Measurements from ENCODE around the gene OTUD3. TPM values are rescaled to one million over a fixed set of nuclear protein-coding genes. Genes with fewer than 3 reads are reported as not detected.
"Not testable (repeated sequence)": the region's sequence is repeated elsewhere in the genome, so short reads cannot be mapped to it uniquely, and the experiment has no call there.

The OTUD3 gene, protein sequence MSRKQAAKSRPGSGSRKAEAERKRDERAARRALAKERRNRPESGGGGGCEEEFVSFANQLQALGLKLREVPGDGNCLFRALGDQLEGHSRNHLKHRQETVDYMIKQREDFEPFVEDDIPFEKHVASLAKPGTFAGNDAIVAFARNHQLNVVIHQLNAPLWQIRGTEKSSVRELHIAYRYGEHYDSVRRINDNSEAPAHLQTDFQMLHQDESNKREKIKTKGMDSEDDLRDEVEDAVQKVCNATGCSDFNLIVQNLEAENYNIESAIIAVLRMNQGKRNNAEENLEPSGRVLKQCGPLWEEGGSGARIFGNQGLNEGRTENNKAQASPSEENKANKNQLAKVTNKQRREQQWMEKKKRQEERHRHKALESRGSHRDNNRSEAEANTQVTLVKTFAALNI
- 1 to 10 TPM; 6.9 to 8.4 TPM for total RNA-seq

DNA sequence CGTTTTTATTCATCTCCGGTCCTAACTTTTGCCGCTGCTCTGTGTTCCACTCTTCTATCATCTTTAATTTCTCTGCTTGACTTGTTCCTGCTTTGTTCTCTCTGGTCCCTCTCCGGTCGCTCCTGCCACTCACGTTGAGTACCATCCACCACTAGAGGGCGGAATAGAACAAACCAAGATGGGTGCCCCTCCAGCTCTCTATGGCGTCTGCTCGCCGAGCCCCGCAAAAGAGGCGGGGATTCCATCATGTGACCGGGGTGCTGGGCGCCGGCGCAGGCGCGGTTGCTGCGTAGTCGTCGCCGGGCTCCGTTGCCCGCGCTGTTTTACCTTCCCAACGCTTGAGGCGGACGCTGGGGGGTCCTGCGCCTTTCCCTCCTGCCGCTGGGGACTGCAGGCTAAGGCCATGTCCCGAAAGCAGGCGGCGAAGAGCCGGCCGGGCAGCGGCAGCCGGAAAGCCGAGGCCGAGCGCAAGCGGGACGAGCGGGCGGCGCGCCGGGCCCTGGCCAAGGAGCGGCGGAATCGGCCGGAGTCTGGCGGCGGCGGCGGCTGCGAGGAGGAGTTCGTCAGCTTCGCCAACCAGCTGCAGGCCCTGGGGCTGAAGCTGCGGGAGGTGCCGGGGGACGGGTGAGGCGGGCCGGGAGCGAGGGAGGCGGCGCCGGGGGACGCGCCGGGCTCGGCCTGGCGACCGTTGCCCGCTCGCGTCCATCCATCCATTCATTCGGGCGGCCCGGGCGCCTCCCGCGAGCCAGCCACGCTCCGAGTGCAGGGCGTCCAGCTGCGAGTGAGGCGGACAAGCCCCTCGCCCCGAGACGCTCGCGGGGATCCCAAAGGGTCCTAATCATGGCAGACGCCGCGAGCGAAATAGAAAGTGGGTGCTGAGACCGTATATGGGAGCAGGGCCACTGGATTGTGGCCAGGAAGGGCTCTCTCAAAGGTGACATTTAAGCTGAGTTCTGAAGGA, at the start of gene OTUD3:
Gene OTUD3, plus strand, starts transcription at position 285 of the 961 bp plus-strand sequence. Its CDS starts 119 bp downstream, at position 404.
- H3K27ac Mint-ChIP-seq, result peak within 1 kb of the TSS; percentile 14
- intact Hi-C loops (cut with micrococcal nuclease), result loop anchor here (1.0 to 10.0 kb wide), 3 partner anchors 171 to 612 kb away; a partner anchor contains a TSS
- POLR2A ChIA-PET, result interaction anchor here (0.8 to 1.3 kb wide), 3 partner anchors 42 to 121 kb away, joined by 3 to 4 read pairs (median 3); no protein-coding TSS in a partner anchor
- CTCF ChIA-PET, result interaction anchor here (0.6 to 4.2 kb wide), 22 partner anchors 8 to 752 kb away, joined by 3 to 19 read pairs (median 4); no protein-coding TSS in a partner anchor
- no peaks in the 10 kb centered on the region for H3K9me3 Mint-ChIP-seq
- peak within 1 kb of the TSS; percentile 84 for H3K4me3 Mint-ChIP-seq
- peaks cover 7% of the 10 kb centered on the region for H3K27me3 Mint-ChIP-seq
- H3K36me3 Mint-ChIP-seq, result no peaks in the 10 kb centered on the region
- H3K4me1 Mint-ChIP-seq (ENCODE audit: low read depth), result peaks cover 37% of the 10 kb centered on the region
- DNase-seq, result peak; percentile 97

DNA sequence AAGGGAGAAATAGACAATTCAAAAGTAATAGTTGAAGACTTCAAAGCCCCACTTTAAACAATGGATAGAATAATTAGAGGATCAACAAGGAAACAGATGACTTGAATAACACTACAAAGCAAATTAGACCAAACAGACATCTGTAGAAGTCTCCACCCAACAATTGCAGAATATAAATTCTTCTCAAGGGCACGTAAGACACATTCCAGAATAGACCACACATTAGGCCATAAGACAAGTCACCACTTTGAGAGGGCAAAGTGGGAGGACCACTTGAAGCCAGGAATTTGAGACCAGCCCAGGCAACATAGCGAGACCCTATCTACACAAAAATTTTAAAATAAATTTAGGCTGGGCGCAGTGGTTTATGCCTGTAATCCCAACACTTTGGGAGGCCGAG, 46.6 kb upstream of the OTUD3 start:
- Mint-ChIP-seq H3K27ac (no peak overlapping the region), H3K9me3 (no peaks in the 10 kb centered on the region), H3K4me3 (no peak overlapping the region), H3K27me3 (peaks cover 29% of the 10 kb centered on the region), H3K36me3 (no peaks in the 10 kb centered on the region), H3K4me1 (ENCODE audit: low read depth) (peaks cover 12% of the 10 kb centered on the region)
- no peak for DNase-seq
- intact Hi-C loops (cut with micrococcal nuclease), result no loop called here
- ChIA-PET CTCF (no interaction called here), POLR2A (no interaction called here)

DNA sequence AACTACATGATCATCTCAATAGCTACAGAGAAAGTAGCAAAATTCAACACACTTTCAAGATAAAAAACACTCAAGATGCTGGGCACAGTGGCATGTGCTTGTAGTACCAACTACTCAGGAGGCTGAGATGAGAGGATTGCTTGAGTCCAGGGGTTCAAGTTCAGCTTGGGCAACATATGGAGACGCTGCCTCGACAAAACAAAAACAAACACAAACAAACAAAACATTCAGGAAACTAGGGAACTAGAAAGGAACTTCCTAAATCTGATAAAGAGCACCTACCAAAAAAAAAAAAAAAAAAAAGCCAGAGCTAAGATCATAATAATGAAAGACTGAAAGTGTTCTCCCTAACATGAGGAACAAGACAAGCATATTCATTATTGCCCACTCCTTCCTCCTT, 44.3 kb upstream of the OTUD3 start:
- CTCF ChIA-PET, result interaction anchor here (0.6 kb wide), 1 partner anchor 256 kb away, joined by 3 read pairs; no protein-coding TSS in a partner anchor

DNA sequence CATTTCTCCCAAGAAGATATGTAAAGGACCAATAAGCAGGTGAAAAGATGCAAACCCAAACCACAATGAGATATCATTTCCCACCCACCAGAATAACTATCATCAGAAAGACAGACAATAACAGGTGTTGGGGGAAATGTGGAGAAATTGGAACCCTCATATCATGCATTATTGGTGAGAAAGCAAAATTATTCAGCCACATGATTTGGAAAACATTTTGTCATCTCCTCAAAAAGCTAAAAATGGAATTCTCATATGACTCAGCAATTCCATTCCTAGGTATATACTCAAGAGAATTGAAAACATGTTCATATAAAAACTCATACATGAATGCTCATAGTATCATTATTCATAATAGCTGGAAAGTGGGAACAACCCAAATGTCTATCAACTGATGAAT, 42.0 kb upstream of the OTUD3 start:
- intact Hi-C loops (cut with micrococcal nuclease), result no loop called here
- H3K4me3 Mint-ChIP-seq, result no peak overlapping the region
- no peaks in the 10 kb centered on the region for H3K36me3 Mint-ChIP-seq
- CTCF ChIA-PET, result interaction anchor here (1.3 kb wide), 2 partner anchors 42 to 129 kb away, joined by 3 to 5 read pairs; partner anchors contain the start of gene OTUD3
- DNase-seq, result no peak
- no peaks in the 10 kb centered on the region for H3K9me3 Mint-ChIP-seq
- H3K4me1 Mint-ChIP-seq (ENCODE audit: low read depth), result peaks cover 14% of the 10 kb centered on the region
- POLR2A ChIA-PET, result interaction anchor here (1.1 to 1.3 kb wide), 2 partner anchors 42 to 43 kb away, joined by 3 to 4 read pairs; partner anchors contain the start of gene OTUD3
- peaks cover 27% of the 10 kb centered on the region for H3K27me3 Mint-ChIP-seq
- no peak overlapping the region for H3K27ac Mint-ChIP-seq

More for the DNA sequence above, 44.3 kb upstream of the OTUD3 start:
- Mint-ChIP-seq H3K4me3 (no peak overlapping the region), H3K27ac (no peak overlapping the region), H3K36me3 (no peaks in the 10 kb centered on the region), H3K27me3 (peaks cover 18% of the 10 kb centered on the region), H3K4me1 (ENCODE audit: low read depth) (peaks cover 14% of the 10 kb centered on the region), H3K9me3 (no peaks in the 10 kb centered on the region)
- DNase-seq, result no peak
- POLR2A ChIA-PET, result no interaction called here
- intact Hi-C loops (cut with micrococcal nuclease), result no loop called here

DNA sequence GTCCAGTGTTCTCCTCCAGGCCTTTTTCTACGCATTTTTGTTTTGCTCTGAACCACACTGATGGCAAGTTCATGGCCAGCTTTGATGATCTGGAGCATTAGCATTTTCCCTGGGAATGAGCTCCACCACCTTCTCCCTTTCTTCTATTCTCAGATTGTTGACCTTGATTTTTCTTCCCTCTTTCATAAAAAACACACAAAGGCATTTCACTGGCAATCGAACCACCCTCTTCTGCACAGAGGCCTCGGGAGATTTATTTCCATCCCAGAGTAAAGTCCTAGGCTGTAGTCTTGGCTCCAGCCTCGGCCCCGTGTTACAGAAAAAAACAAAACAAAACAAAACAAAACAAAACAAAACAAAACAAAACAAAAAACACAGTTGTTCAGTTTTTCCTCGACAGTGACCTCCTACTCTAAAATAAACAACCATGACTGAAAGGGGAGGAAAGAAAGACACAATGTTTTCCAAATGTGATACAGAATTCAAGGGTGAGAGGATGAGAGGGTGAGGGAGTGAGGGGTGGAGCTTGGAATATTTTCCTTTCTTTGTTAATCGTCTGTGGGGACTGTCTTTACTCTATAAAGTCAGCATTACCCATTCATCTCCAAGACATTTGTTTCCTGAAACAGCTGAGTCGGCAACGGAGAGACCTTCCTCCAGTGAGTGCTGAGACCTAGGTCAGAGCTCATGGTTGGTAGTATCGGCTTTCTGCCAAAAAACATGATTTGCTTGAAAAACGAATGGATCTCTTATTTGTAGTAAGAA, 37.3 kb upstream of the OTUD3 start:
- H3K4me3 Mint-ChIP-seq, result no peak overlapping the region
- H3K36me3 Mint-ChIP-seq, result no peaks in the 10 kb centered on the region
- CTCF ChIA-PET, result interaction anchor here (1.1 kb wide), 1 partner anchor 33 kb away, joined by 5 read pairs; no protein-coding TSS in a partner anchor

DNA sequence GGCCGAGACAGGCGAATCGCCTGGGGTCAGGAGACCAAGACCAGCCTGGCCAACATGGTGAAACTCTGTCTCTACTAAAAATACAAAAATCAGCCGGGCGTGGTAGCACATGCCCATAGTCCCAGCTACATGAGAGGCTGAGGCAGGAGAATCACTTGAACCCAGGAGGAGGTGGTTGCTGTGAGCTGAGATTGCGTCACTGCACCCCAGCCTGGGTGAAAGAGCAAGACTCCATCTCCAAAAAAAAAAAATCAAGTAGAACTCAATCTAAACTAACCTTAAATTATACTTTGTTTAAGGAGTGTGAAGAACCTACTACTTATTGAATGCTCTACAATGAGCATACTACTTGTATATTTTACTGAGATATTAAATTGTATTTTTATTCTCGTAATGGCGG, 36.6 kb upstream of the OTUD3 start:
- Mint-ChIP-seq H3K36me3 (no peaks in the 10 kb centered on the region), H3K9me3 (no peaks in the 10 kb centered on the region), H3K27me3 (peaks cover 18% of the 10 kb centered on the region), H3K4me3 (no peak overlapping the region), H3K27ac (no peak overlapping the region), H3K4me1 (ENCODE audit: low read depth) (peaks cover 3% of the 10 kb centered on the region)
- intact Hi-C loops (cut with micrococcal nuclease), result no loop called here
- ChIA-PET CTCF (interaction anchor here (1.1 kb wide), 1 partner anchor 34 kb away, joined by 5 read pairs; no protein-coding TSS in a partner anchor), POLR2A (no interaction called here)
- no peak for DNase-seq

More for the DNA sequence above, 37.3 kb upstream of the OTUD3 start:
- POLR2A ChIA-PET, result no interaction called here
- no peak overlapping the region for H3K27ac Mint-ChIP-seq
- H3K4me1 Mint-ChIP-seq (ENCODE audit: low read depth), result peaks cover 9% of the 10 kb centered on the region
- intact Hi-C loops (cut with micrococcal nuclease), result no loop called here
- no peaks in the 10 kb centered on the region for H3K9me3 Mint-ChIP-seq
- H3K27me3 Mint-ChIP-seq, result peaks cover 18% of the 10 kb centered on the region
- no peak for DNase-seq

DNA sequence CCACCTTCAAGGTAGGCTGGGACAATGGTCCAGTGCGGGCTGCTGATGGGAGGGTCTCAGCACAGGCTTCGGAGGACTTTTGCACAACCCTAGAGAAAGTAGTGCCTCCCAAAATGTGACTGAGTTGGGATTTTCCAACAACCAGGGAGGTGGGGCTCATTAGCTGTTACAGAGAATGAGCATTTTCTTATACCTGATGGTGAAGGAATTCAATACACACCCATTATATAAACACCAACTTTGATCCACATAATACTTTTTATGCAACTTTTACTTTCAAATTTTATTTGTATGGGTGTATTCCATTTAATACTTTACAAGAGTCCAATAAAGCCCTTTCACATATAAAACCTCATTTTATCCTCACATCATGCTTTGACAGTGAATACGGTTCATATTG, 35.9 kb upstream of the OTUD3 start:
- intact Hi-C loops (cut with micrococcal nuclease), result no loop called here
- H3K27ac Mint-ChIP-seq, result no peak overlapping the region
- CTCF ChIA-PET, result interaction anchor here (1.1 kb wide), 1 partner anchor 35 kb away, joined by 5 read pairs; no protein-coding TSS in a partner anchor
- no peak for DNase-seq
- POLR2A ChIA-PET, result no interaction called here
- H3K9me3 Mint-ChIP-seq, result no peaks in the 10 kb centered on the region
- peaks cover 18% of the 10 kb centered on the region for H3K27me3 Mint-ChIP-seq
- no peaks in the 10 kb centered on the region for H3K4me1 Mint-ChIP-seq (ENCODE audit: low read depth)
- H3K36me3 Mint-ChIP-seq, result no peaks in the 10 kb centered on the region
- no peak overlapping the region for H3K4me3 Mint-ChIP-seq

DNA sequence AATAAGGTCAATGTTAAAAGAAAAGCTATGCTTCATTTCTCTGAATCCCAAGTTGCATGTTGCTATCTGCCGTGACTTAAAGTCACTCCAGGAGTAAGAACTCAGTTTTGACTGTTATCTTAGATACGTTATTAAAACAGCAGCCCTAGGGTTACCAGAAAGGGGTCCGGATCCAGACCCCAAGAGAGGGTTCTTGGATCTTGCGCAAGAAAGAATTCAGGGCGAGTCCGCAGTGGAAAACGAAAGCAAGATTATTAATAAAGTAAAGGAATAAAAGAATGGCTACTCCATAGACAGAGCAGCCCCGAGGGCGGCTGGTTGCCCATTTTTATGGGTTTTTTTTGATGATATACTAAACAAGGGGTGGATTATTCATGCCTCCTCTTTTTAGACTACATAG, 34.9 kb upstream of the OTUD3 start:
- CTCF ChIA-PET; H3K4me1 Mint-ChIP-seq (ENCODE audit: low read depth); DNase-seq; intact Hi-C loops (cut with micrococcal nuclease); H3K36me3 Mint-ChIP-seq; H3K4me3 Mint-ChIP-seq; POLR2A ChIA-PET; H3K9me3 Mint-ChIP-seq; H3K27ac Mint-ChIP-seq: not testable (repeated sequence)
- peaks cover 18% of the 10 kb centered on the region for H3K27me3 Mint-ChIP-seq

DNA sequence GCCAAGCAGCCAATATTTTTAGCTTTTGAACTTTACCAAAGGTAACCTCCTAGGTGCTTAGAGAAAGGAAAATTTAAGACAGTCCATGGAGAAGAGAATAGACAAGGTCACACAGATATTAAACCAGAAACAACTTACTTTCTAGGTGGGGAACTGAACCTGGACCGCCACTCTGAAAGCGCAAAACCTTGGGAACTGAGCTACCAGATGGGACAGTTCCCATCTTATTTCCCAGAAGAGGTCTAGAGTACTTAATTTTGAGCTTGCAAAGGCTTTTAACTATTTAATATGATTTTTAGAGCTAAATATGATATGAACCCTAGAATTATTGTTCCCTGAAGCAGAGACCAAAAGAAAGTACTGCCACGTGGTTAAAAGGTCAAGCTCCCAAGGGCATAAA, 32.9 kb upstream of the OTUD3 start:
- H3K36me3 Mint-ChIP-seq; H3K4me1 Mint-ChIP-seq (ENCODE audit: low read depth); H3K9me3 Mint-ChIP-seq; H3K27ac Mint-ChIP-seq; H3K4me3 Mint-ChIP-seq; intact Hi-C loops (cut with micrococcal nuclease); CTCF ChIA-PET; DNase-seq: not testable (repeated sequence)
- H3K27me3 Mint-ChIP-seq, result peaks cover 13% of the 10 kb centered on the region
- POLR2A ChIA-PET, result interaction anchor here (0.7 kb wide), 1 partner anchor 527 kb away, joined by 3 read pairs; no protein-coding TSS in a partner anchor

DNA sequence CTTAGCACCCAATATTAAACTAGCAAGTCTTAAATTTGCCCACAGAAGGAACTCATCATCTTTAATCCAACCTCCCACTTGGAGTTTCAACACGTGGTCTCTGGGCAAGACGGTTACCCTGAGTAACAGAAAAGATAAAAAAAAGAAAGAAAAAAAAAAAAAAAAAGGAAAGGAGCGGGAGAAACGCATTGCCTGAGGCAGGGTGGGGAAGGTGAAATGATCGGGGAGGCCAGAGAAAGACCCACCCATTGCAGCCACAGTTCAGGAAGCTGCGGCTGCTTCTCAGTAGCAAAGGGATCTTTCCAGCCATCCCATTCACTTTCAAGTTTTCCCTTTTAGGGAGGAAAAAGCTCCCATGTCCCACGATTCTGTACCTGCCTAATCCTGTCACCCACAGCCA, 32.0 kb upstream of the OTUD3 start:
- ChIA-PET POLR2A (no interaction called here), CTCF (no interaction called here)
- no peaks in the 10 kb centered on the region for H3K36me3 Mint-ChIP-seq
- no peak for DNase-seq
- no peaks in the 10 kb centered on the region for H3K9me3 Mint-ChIP-seq
- intact Hi-C loops (cut with micrococcal nuclease), result no loop called here
- no peaks in the 10 kb centered on the region for H3K4me1 Mint-ChIP-seq (ENCODE audit: low read depth)
- peaks cover 6% of the 10 kb centered on the region for H3K27me3 Mint-ChIP-seq
- no peak overlapping the region for H3K4me3 Mint-ChIP-seq
- H3K27ac Mint-ChIP-seq, result no peak overlapping the region

DNA sequence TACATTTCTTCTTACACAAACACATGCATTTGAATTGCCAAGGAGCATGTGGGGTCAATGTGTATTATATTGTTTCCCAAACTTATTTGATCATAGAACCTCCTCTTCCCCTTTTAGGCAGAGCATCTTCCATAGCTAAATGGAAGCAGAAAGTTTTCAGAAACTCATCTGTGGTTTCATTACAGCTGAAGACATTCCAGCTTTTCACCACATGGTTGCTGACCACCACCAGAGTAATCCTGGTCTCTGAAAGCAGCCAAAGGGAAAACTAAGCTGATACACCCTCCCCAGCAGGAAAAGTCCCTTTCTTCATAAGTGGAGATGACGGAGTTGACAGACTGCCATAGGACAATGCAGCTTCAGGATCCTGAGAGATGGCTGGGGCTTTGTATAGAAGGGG, 30.2 kb upstream of the OTUD3 start:
- DNase-seq, result no peak
- Mint-ChIP-seq H3K4me1 (ENCODE audit: low read depth) (no peaks in the 10 kb centered on the region), H3K4me3 (no peak overlapping the region), H3K9me3 (no peaks in the 10 kb centered on the region), H3K36me3 (no peaks in the 10 kb centered on the region), H3K27me3 (peaks cover 5% of the 10 kb centered on the region), H3K27ac (no peak overlapping the region)
- intact Hi-C loops (cut with micrococcal nuclease), result no loop called here
- ChIA-PET CTCF (no interaction called here), POLR2A (no interaction called here)

Data from activated CD4-positive, alpha-beta memory T cell treated with anti-CD3 and anti-CD28 coated beads for 36 hours (primary cell).